Common myeloid progenitor, CD34-positive (primary cell): ENCODE measurements around the gene RSAD2.
"Not testable (repeated sequence)": the region's sequence is repeated elsewhere in the genome, so short reads cannot be mapped to it uniquely, and the experiment has no call there.

Source experiments
- CTCF ChIA-PET: fragments of 350-600 bp; sonication (Branson Sonifier 250); formaldehyde crosslinking; loops from one replicate; lab custom pipeline; 2021; ENCODE audit warnings: antibody characterized with exemption; lab: Charles Lee
- POLR2A ChIA-PET: fragments of 350-600 bp; sonication (Branson Sonifier 250); formaldehyde crosslinking; loops from one replicate; lab custom pipeline; 2021; ENCODE audit warnings: antibody characterized with exemption; lab: Charles Lee
- DNase-seq, 3 donors: peaks; one replicate each; pipeline versions ENCODE4 v3.0.0 to v3.0.0-alpha.2; 2013
- H3K27ac ChIP-seq, 2 experiments: 1 replicate in 1 of 2; 2 replicates in 1 of 2; pipeline ENCODE4 v1.7.0; 2013; ENCODE audit warnings: inconsistent platforms in 2 of 2, low read length in 2 of 2, mild to moderate bottlenecking in 2 of 2, low read depth in 1 of 2, moderate library complexity in 1 of 2; ENCODE audit not compliant: severe bottlenecking in 2 of 2, insufficient read depth in 1 of 2, poor library complexity in 1 of 2
- H3K27me3 ChIP-seq, 5 experiments: replicated peaks in 2 of 5; 1 replicate in 3 of 5; 2 replicates in 2 of 5; pipeline versions ENCODE4 v1.6.1 to v1.7.0; 2013; ENCODE audit warnings: low read length in 4 of 5, mild to moderate bottlenecking in 2 of 5, moderate library complexity in 2 of 5, inconsistent platforms in 1 of 5; ENCODE audit not compliant: insufficient read depth in 5 of 5, control insufficient read depth in 4 of 5
- H3K36me3 ChIP-seq, 4 experiments: 1 replicate in 2 of 4; 2 replicates in 2 of 4; pipeline versions ENCODE4 v1.6.1 to v1.7.0; 2013; ENCODE audit warnings: low read length in 3 of 4, control low read depth in 1 of 4, mild to moderate bottlenecking in 1 of 4; ENCODE audit not compliant: control insufficient read depth in 4 of 4, insufficient read depth in 4 of 4
- H3K4me1 ChIP-seq, 4 experiments: 1 replicate in 3 of 4; 2 replicates in 1 of 4; pipeline versions ENCODE4 v1.6.1 to v1.7.1; 2013; ENCODE audit warnings: low read length in 3 of 4, mild to moderate bottlenecking in 3 of 4, control low read depth in 1 of 4, inconsistent platforms in 1 of 4, moderate library complexity in 1 of 4; ENCODE audit not compliant: control insufficient read depth in 4 of 4, insufficient read depth in 4 of 4; ENCODE audit errors: control extremely low read depth in 1 of 4
- H3K4me3 ChIP-seq, 7 experiments: 1 replicate in 4 of 7; 2 replicates in 3 of 7; pipeline versions ENCODE4 v1.5.1 to v1.7.0; 2013; ENCODE audit warnings: mild to moderate bottlenecking in 7 of 7, low read length in 6 of 7, moderate library complexity in 6 of 7, inconsistent platforms in 2 of 7, low read depth in 2 of 7, control low read depth in 1 of 7; ENCODE audit not compliant: insufficient read depth in 4 of 7, control insufficient read depth in 1 of 7; ENCODE audit errors: extremely low read depth in 1 of 7
- H3K9me3 ChIP-seq, 5 experiments: 1 replicate in 4 of 5; 2 replicates in 1 of 5; pipeline versions ENCODE4 v1.6.1 to v1.7.1; 2013; ENCODE audit warnings: low read length in 4 of 5, mild to moderate bottlenecking in 2 of 5, inconsistent platforms in 1 of 5, low read depth in 1 of 5, moderate library complexity in 1 of 5; ENCODE audit not compliant: control insufficient read depth in 4 of 5, insufficient read depth in 2 of 5; ENCODE audit errors: control extremely low read depth in 1 of 5
- WGBS: methylation state at CpG from one replicate; pipeline ENCODE4 v1.1.5; 2013; ENCODE audit not compliant: insufficient coverage; 5-methylcytosine and 5-hydroxymethylcytosine counted together

RSAD2 gene

GRCh38 chr2:6846967-6847681 lies 30.5 kb upstream of the RSAD2 start:
- ChIA-PET POLR2A (interaction anchor here (0.5 kb wide), 1 partner anchor 10 kb away, joined by 3 read pairs; no protein-coding TSS in a partner anchor), CTCF (interaction anchor here (0.6 to 2.5 kb wide), 3 partner anchors 10 to 16 kb away, joined by 3 to 8 read pairs (median 4); no protein-coding TSS in a partner anchor)
- Histone ChIP-seq H3K9me3 (peaks cover 13 to 78% (median 57%) of the 10 kb centered on the region in 5 experiments), H3K36me3 (peaks cover 23 to 57% (median 47%) of the 10 kb centered on the region in 4 experiments), H3K4me1 (peaks cover 0 to 3% (median 0%) of the 10 kb centered on the region in 4 experiments), H3K27me3 (no peaks in the 10 kb centered on the region), H3K4me3 (peak overlapping the region in 1 of 7 experiments; percentile 21), H3K27ac (no peak overlapping the region)
- DNase-seq: peak; percentile 59 to 83 (median 63)
- WGBS: 97% methylated on average over 6 of the region's 6 CpGs

GRCh38 chr2:6852195-6852594 lies 25.4 kb upstream of the RSAD2 start:
- no peak for DNase-seq
- ChIA-PET POLR2A (no interaction called here), CTCF (no interaction called here)
- H3K36me3 ChIP-seq: peaks cover 18 to 78% (median 56%) of the 10 kb centered on the region in 4 experiments
- no peak overlapping the region for H3K4me3 ChIP-seq
- WGBS: no CpG with 5 or more reads among the region's 2 CpGs
- H3K27me3 ChIP-seq: no peaks in the 10 kb centered on the region
- no peak overlapping the region for H3K27ac ChIP-seq
- peaks cover 4 to 29% (median 12%) of the 10 kb centered on the region in 5 experiments for H3K9me3 ChIP-seq
- H3K4me1 ChIP-seq: peaks cover 0 to 3% (median 0%) of the 10 kb centered on the region in 4 experiments

DNA sequence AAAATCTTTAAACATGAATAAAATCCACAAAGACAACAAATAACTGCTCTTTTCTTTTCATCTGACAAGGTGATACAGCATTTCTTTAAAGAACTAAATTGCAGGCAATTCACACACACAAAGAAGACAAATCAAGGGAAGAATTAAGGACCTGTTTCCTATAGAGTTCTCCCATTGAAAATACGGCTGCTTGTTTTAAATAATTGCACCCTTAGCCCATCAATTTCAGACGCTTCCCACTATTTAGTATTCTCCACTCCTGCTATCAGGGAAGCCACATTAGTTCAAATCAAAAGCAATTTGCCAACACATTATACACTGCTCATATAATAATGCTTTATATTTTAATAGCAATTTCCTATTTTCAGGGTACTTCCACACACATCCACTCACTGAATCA lies 23.2 kb upstream of the RSAD2 start:
- POLR2A ChIA-PET: no interaction called here
- Histone ChIP-seq H3K27ac (no peak overlapping the region), H3K9me3 (peaks cover 3 to 30% (median 12%) of the 10 kb centered on the region in 5 experiments), H3K36me3 (peaks cover 26 to 75% (median 55%) of the 10 kb centered on the region in 4 experiments), H3K4me3 (no peak overlapping the region), H3K27me3 (no peaks in the 10 kb centered on the region), H3K4me1 (no peaks in the 10 kb centered on the region)
- DNase-seq: no peak
- CTCF ChIA-PET: interaction anchor here (0.9 kb wide), 1 partner anchor 9 kb away, joined by 3 read pairs; no protein-coding TSS in a partner anchor
- WGBS: 100% methylated on average over 2 of the region's 2 CpGs

GRCh38 chr2:6855860-6856547 lies 21.6 kb upstream of the RSAD2 start:
- Histone ChIP-seq H3K27ac (no peak overlapping the region), H3K4me1 (no peaks in the 10 kb centered on the region), H3K36me3 (peaks cover 21 to 75% (median 54%) of the 10 kb centered on the region in 4 experiments), H3K27me3 (no peaks in the 10 kb centered on the region), H3K9me3 (peaks cover 1 to 37% (median 23%) of the 10 kb centered on the region in 5 experiments), H3K4me3 (no peak overlapping the region)
- POLR2A ChIA-PET: no interaction called here
- DNase-seq: no peak
- CTCF ChIA-PET: no interaction called here

DNA sequence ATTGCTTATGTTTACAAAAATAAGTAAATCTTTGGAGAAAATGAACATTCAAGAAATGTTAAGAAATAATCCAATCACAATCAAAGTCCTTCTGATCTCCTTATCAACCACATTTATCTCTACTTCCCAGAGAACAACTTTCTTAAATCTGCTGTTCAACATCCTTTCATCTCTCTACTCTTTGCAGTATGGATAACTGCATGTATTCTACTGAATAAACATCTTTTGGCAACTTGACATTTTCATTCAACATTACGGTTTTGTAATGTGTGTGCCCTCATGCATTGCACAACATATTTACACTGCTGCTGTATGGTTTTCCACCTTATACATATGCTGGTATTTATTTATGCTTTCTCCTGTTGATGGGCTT lies 21.0 kb upstream of the RSAD2 start:
- Histone ChIP-seq H3K9me3 (peaks cover 0 to 32% (median 25%) of the 10 kb centered on the region in 5 experiments), H3K4me1 (no peaks in the 10 kb centered on the region), H3K36me3 (peaks cover 18 to 75% (median 53%) of the 10 kb centered on the region in 4 experiments), H3K4me3 (no peak overlapping the region), H3K27ac (no peak overlapping the region), H3K27me3 (no peaks in the 10 kb centered on the region)
- POLR2A ChIA-PET: interaction anchor here (0.7 kb wide), 1 partner anchor 9 kb away, joined by 3 read pairs; no protein-coding TSS in a partner anchor
- no peak for DNase-seq
- CTCF ChIA-PET: interaction anchor here (0.7 kb wide), 1 partner anchor 8 kb away, joined by 3 read pairs; no protein-coding TSS in a partner anchor
- no CpG with 5 or more reads among the region's 1 CpG for WGBS

- CTCF ChIA-PET: interaction anchor here (1.4 to 1.7 kb wide), 2 partner anchors 8 to 10 kb away, joined by 4 to 7 read pairs; no protein-coding TSS in a partner anchor
- H3K4me3 ChIP-seq, H3K4me1 ChIP-seq, H3K27me3 ChIP-seq, DNase-seq, POLR2A ChIA-PET, H3K27ac ChIP-seq: not testable (repeated sequence)
- peaks cover 25 to 83% (median 58%) of the 10 kb centered on the region in 4 experiments for H3K36me3 ChIP-seq
- peaks cover 0 to 33% (median 25%) of the 10 kb centered on the region in 5 experiments for H3K9me3 ChIP-seq
- 100% methylated on average over 4 of the region's 4 CpGs for WGBS
Measured at GRCh38 chr2:6858466-6859027, 19.0 kb upstream of the RSAD2 start.
